ENCODE measurements around the gene PTPRT. TPM values are rescaled to one million over a fixed set of nuclear protein-coding genes. Genes with fewer than 3 reads are reported as not detected.

PTPRT gene
- total RNA-seq, 1 experiment from 2014 or later = not detected

GRCh38 chr20:43210901-43211300 is 21.2 kb upstream of the PTPRT start:
- TF ChIP-seq CTCF (IDR thresholded peaks at IDR 0.05; ENCODE audit: unreplicated experiment) = no peak
- BruUV-seq (replicated peaks) = no TSS peak
- intact Hi-C loops (cut with micrococcal nuclease; ENCODE audit: unreplicated experiment) = no loop called here
- Mint-ChIP-seq H3K4me1 (ENCODE audit: low read depth, unreplicated experiment) (no peaks in the 10 kb centered on the region), H3K9me3 (ENCODE audit: low read depth, unreplicated experiment) (no peaks in the 10 kb centered on the region), H3K4me3 (ENCODE audit: low read depth, unreplicated experiment) (no peak overlapping the region), H3K27ac (ENCODE audit: unreplicated experiment) (no peak overlapping the region), H3K36me3 (ENCODE audit: insufficient read depth, unreplicated experiment) (no peaks in the 10 kb centered on the region), H3K27me3 (ENCODE audit: unreplicated experiment) (peaks cover 77% of the 10 kb centered on the region)
- CTCF ChIA-PET = no interaction called here
- DNase-seq = no peak

- Mint-ChIP-seq H3K27ac (ENCODE audit: unreplicated experiment) (no peak overlapping the region), H3K4me3 (ENCODE audit: low read depth, unreplicated experiment) (no peak overlapping the region), H3K4me1 (ENCODE audit: low read depth, unreplicated experiment) (no peaks in the 10 kb centered on the region), H3K9me3 (ENCODE audit: low read depth, unreplicated experiment) (peaks cover 2% of the 10 kb centered on the region), H3K27me3 (ENCODE audit: unreplicated experiment) (peaks cover 67% of the 10 kb centered on the region), H3K36me3 (ENCODE audit: insufficient read depth, unreplicated experiment) (no peaks in the 10 kb centered on the region)
- BruUV-seq (replicated peaks) = no TSS peak
- intact Hi-C loops (cut with micrococcal nuclease; ENCODE audit: unreplicated experiment) = no loop called here
- CTCF ChIA-PET = no interaction called here
- no peak for DNase-seq
- TF ChIP-seq CTCF (IDR thresholded peaks at IDR 0.05; ENCODE audit: unreplicated experiment) = no peak
Observed at GRCh38 chr20:43209831-43210230, 20.1 kb upstream of the PTPRT start.

GRCh38 chr20:43205699-43206098 is 16.0 kb upstream of the PTPRT start:
- Mint-ChIP-seq H3K27ac (ENCODE audit: unreplicated experiment) (no peak overlapping the region), H3K27me3 (ENCODE audit: unreplicated experiment) (peaks cover 60% of the 10 kb centered on the region), H3K36me3 (ENCODE audit: insufficient read depth, unreplicated experiment) (no peaks in the 10 kb centered on the region), H3K4me1 (ENCODE audit: low read depth, unreplicated experiment) (no peaks in the 10 kb centered on the region), H3K9me3 (ENCODE audit: low read depth, unreplicated experiment) (peaks cover 2% of the 10 kb centered on the region), H3K4me3 (ENCODE audit: low read depth, unreplicated experiment) (no peak overlapping the region)
- TF ChIP-seq CTCF (IDR thresholded peaks at IDR 0.05; ENCODE audit: unreplicated experiment) = peak; percentile 22
- CTCF ChIA-PET = no interaction called here
- intact Hi-C loops (cut with micrococcal nuclease; ENCODE audit: unreplicated experiment) = no loop called here
- no TSS peak for BruUV-seq (replicated peaks)
- DNase-seq = no peak

- Mint-ChIP-seq H3K9me3 (ENCODE audit: low read depth, unreplicated experiment) (peaks cover 2% of the 10 kb centered on the region), H3K4me3 (ENCODE audit: low read depth, unreplicated experiment) (no peak overlapping the region), H3K36me3 (ENCODE audit: insufficient read depth, unreplicated experiment) (no peaks in the 10 kb centered on the region), H3K4me1 (ENCODE audit: low read depth, unreplicated experiment) (no peaks in the 10 kb centered on the region), H3K27ac (ENCODE audit: unreplicated experiment) (no peak overlapping the region), H3K27me3 (ENCODE audit: unreplicated experiment) (peaks cover 71% of the 10 kb centered on the region)
- CTCF ChIA-PET = no interaction called here
- intact Hi-C loops (cut with micrococcal nuclease; ENCODE audit: unreplicated experiment) = no loop called here
- DNase-seq = no peak
- no peak for TF ChIP-seq CTCF (IDR thresholded peaks at IDR 0.05; ENCODE audit: unreplicated experiment)
- no TSS peak for BruUV-seq (replicated peaks)
Observed at GRCh38 chr20:43202100-43202499, 12.4 kb upstream of the PTPRT start.
